Loucy (cell line): ENCODE results near the gene SCIN.

ENCODE experiments used
- H2AFZ ChIP-seq: fragments of 200-600 bp; sonication (generic); 2 replicates; pipeline ENCODE4 v1.6.0; 2016; ENCODE audit warnings: antibody characterized with exemption, mild to moderate bottlenecking, low read length, moderate library complexity
- H3F3A ChIP-seq: fragments of 200-600 bp; 2 replicates; pipeline ENCODE4 v1.6.0; 2016; ENCODE audit warnings: antibody characterized with exemption, low read depth, mild to moderate bottlenecking
- H3K27me3 ChIP-seq: fragments of 200-600 bp; sonication (generic); 2 replicates; pipeline ENCODE4 v1.6.1; 2014; ENCODE audit warnings: low read length, mild to moderate bottlenecking; ENCODE audit not compliant: insufficient read depth, poor library complexity, severe bottlenecking
- H3K36me3 ChIP-seq: fragments of 200-600 bp; sonication (generic); 2 replicates; pipeline ENCODE4 v1.6.1; 2016; ENCODE audit warnings: low read length; ENCODE audit not compliant: insufficient read depth
- H3K4me1 ChIP-seq: fragments of 200-600 bp; sonication (generic); 2 replicates; pipeline ENCODE4 v1.5.1; 2014; ENCODE audit warnings: low read length, mild to moderate bottlenecking; ENCODE audit not compliant: insufficient read depth, poor library complexity, severe bottlenecking
- H3K4me2 ChIP-seq: fragments of 200-600 bp; sonication (generic); 2 replicates; pipeline ENCODE4 v1.6.0; 2014; ENCODE audit warnings: antibody characterized with exemption, low read length, low read depth, mild to moderate bottlenecking; ENCODE audit not compliant: poor library complexity, severe bottlenecking
- H3K4me3 ChIP-seq: fragments of 200-600 bp; sonication (generic); 2 replicates; pipeline ENCODE4 v1.5.1; 2014; ENCODE audit warnings: low read length, mild to moderate bottlenecking, mixed read lengths; ENCODE audit not compliant: poor library complexity, severe bottlenecking
- H3K79me2 ChIP-seq: fragments of 200-600 bp; sonication (generic); 2 replicates; pipeline ENCODE4 v1.6.1; 2014; ENCODE audit warnings: low read length; ENCODE audit not compliant: insufficient read depth
- H3K9ac ChIP-seq: fragments of 200-600 bp; sonication (generic); 2 replicates; pipeline ENCODE4 v1.6.0; 2014; ENCODE audit warnings: mild to moderate bottlenecking, low read depth, low read length, moderate library complexity; ENCODE audit not compliant: poor library complexity, severe bottlenecking
- H3K9me2 ChIP-seq: fragments of 200-600 bp; sonication (generic); replicated peaks from 2 replicates; pipeline ENCODE4 v1.6.1; 2016; ENCODE audit warnings: low read depth, low read length, mixed read lengths
- H3K9me3 ChIP-seq: fragments of 200-600 bp; sonication (generic); 2 replicates; pipeline ENCODE4 v1.6.1; 2014; ENCODE audit warnings: mild to moderate bottlenecking, antibody characterized with exemption, low read length, low read depth; ENCODE audit not compliant: insufficient read depth
- H4K20me1 ChIP-seq: fragments of 200-600 bp; sonication (generic); 2 replicates; pipeline ENCODE4 v1.6.0; 2014; ENCODE audit warnings: antibody characterized with exemption, low read length, mild to moderate bottlenecking; ENCODE audit not compliant: insufficient read depth, poor library complexity, severe bottlenecking
- EZH2phosphoT487 ChIP-seq: fragments of 200-600 bp; IDR thresholded peaks from 2 replicates; pipeline ENCODE4 v1.6.1; 2018; ENCODE audit warnings: antibody characterized with exemption, mild to moderate bottlenecking, moderate library complexity, borderline replicate concordance
- TF ChIP-seq, protein P1 (sequence below): fragments of 200-600 bp; sonication (generic); conservative IDR thresholded peaks from 2 replicates; pipeline ENCODE4 v1.5.1; 2014; ENCODE audit warnings: mild to moderate bottlenecking, antibody characterized with exemption, low read length

SCIN gene

DNA sequence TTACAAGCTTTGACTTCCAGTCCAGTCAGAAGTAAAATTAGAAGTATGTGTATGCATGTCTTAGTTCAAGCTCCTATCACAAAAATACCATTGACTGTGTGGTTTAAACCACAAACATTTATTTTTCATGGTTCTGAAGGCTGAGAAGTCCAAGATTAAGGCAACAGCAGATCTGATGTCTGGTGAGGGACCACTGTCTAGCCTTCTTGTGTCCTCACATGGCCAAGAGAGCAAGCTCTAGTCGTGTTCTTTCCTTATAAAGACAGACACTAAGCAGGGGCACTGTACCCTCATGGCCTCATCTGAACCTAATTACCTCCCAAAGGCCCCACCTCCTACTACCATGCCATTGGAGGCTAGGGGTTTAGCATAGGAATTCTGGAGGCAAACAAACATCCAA is 75.6 kb downstream of the SCIN start:
- H3K27me3 ChIP-seq = no peaks in the 10 kb centered on the region
- no peak overlapping the region for H3K4me2 ChIP-seq
- no peaks in the 10 kb centered on the region for H3K36me3 ChIP-seq
- no peak overlapping the region for H3K9ac ChIP-seq
- H3K4me1 ChIP-seq = no peaks in the 10 kb centered on the region
- H3F3A ChIP-seq = no peaks in the 10 kb centered on the region
- TF ChIP-seq EZH2phosphoT487 = no peak
- TF ChIP-seq, protein P1, sequence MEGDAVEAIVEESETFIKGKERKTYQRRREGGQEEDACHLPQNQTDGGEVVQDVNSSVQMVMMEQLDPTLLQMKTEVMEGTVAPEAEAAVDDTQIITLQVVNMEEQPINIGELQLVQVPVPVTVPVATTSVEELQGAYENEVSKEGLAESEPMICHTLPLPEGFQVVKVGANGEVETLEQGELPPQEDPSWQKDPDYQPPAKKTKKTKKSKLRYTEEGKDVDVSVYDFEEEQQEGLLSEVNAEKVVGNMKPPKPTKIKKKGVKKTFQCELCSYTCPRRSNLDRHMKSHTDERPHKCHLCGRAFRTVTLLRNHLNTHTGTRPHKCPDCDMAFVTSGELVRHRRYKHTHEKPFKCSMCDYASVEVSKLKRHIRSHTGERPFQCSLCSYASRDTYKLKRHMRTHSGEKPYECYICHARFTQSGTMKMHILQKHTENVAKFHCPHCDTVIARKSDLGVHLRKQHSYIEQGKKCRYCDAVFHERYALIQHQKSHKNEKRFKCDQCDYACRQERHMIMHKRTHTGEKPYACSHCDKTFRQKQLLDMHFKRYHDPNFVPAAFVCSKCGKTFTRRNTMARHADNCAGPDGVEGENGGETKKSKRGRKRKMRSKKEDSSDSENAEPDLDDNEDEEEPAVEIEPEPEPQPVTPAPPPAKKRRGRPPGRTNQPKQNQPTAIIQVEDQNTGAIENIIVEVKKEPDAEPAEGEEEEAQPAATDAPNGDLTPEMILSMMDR = no peak
- H2AFZ ChIP-seq = no peak overlapping the region
- H3K9me2 ChIP-seq = no peaks in the 10 kb centered on the region
- H3K9me3 ChIP-seq = no peaks in the 10 kb centered on the region
- H3K79me2 ChIP-seq = no peaks in the 10 kb centered on the region
- H3K4me3 ChIP-seq = no peak overlapping the region
- H4K20me1 ChIP-seq = no peaks in the 10 kb centered on the region

DNA sequence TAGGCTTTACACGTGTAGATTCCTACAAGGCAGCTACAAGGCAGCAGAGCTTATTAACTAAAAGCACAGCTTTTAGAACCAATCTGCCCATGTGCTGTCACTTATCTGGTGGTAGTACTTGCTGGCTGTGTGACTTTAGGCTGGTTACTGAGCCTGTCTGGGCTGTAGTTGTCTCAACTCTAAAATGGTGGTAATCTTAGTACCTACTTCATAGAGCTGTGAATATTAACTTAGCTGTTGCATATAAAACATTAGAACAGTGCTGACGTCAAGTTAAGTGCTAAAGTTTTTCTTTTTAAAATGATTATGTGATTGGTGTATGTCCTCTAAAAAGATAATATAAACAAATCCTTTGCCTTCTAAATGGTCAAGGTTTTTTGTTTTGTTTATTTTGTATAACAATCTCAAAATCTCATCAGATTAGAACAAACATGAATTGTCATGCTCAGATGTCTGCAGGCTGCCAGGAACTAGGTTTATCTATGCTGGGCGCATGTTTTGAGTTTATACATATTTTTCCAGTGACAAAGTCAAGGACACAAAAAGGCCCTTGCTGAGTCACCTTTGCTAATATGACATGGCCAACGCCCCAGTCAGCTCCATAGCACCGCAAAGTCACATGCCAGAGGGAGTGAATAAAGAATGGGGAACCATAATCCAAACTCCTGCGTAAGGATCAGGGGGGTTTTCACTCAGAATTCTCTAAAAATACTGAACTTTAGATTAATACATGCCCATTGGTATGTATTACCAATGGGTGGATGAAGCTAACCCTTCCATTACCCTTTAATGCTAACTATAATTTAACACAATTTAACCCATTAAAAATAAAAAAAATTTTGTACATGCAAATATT is 77.1 kb downstream of the SCIN start:
- Histone ChIP-seq H3K79me2 (no peaks in the 10 kb centered on the region), H3K27me3 (no peaks in the 10 kb centered on the region), H3K4me2 (no peak overlapping the region), H3K4me1 (no peaks in the 10 kb centered on the region), H3K9me3 (no peaks in the 10 kb centered on the region), H3F3A (no peaks in the 10 kb centered on the region), H3K9me2 (no peaks in the 10 kb centered on the region), H2AFZ (no peak overlapping the region), H3K36me3 (no peaks in the 10 kb centered on the region), H3K9ac (no peak overlapping the region), H4K20me1 (no peaks in the 10 kb centered on the region), H3K4me3 (no peak overlapping the region)
- TF ChIP-seq EZH2phosphoT487 = no peak
- TF ChIP-seq, protein P1 = no peak

DNA sequence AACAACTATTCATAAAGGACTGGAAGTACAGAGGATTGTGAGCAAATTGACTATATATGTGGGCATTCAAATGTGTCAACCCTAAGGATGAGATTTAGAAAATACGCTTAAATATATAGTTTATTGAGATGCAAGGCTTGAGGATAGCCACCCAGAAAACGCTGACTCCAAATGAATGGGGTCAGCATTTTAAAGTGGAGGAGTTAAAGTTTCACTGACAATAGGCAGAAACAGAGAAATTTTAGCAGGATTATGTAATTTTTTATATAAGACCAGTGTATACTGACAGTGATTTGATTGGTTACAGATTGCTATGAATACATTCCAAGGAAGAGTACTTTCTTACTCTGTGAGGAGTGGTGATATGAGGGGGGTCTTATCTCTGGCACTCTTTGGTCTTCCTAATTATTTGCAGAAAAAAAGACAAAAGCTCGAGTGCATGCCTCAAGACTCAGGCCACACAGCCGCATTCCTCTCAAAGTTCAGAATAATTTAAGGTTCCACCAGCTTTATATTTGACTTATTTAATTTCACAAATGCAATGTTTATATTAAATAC is 78.3 kb downstream of the SCIN start:
- Histone ChIP-seq H3K4me2 (no peak overlapping the region), H3K9ac (no peak overlapping the region), H3F3A (no peaks in the 10 kb centered on the region), H3K9me2 (no peaks in the 10 kb centered on the region), H3K9me3 (no peaks in the 10 kb centered on the region), H4K20me1 (no peaks in the 10 kb centered on the region), H3K4me3 (no peak overlapping the region), H3K36me3 (no peaks in the 10 kb centered on the region), H3K79me2 (no peaks in the 10 kb centered on the region), H3K4me1 (no peaks in the 10 kb centered on the region), H2AFZ (no peak overlapping the region), H3K27me3 (no peaks in the 10 kb centered on the region)
- TF ChIP-seq EZH2phosphoT487 = no peak
